Activated CD4-positive, alpha-beta T cell treated with anti-CD3 and anti-CD28 coated beads, Interleukin-10, Interleukin-2, amounts not matched to agents 100 ng/mL and 50 ng/mL, durations not matched to agents 16 hours and 8 hours (primary cell): ENCODE measurements around the gene ZNF335.

Experiments used
- DNase-seq: peaks from one replicate; pipeline ENCODE4 v3.0.0-alpha.2; 2020

The ZNF335 gene

GRCh38 chr20:45949542-45950329 lies 22.3 kb downstream of the ZNF335 start:
- no peak for DNase-seq

DNA sequence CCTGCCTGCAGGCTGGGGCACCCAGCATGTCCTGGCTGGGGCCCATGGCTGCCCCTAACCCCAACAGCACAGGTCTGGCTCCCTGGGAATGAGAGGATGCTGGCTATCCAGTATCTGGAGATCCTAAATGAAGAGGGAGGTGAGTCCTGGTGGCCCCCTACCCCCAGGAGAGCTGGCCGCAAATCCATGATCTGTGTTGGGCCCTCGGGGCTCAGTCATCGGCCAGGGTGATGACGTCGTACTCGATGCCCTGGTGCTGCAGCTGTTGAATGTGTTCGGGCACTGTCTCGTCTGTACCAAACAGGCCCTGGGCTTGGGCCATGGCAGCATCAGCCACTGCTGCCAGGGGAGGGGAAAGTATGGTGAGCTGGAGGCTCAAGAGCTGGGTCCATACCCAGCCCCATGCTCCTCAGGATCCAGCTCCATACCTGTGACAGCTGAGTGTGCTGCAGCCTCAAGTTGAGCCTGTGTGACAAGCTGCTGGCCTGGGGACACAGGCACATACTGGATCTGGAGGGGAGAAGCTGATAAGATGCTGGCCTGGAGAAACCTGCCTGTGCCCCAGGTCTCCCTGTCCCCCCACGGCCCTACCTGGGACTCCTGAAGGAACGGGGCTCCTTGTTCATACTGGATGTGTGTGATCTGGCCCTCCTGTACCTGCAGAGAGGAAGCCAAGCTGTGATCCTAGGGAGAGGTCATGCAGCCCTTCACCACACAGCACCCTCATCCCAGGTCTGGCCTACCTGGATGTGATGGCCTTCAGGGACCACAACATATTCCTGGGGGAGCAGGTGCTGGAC lies 23.1 kb downstream of the ZNF335 start:
- no peak for DNase-seq

- DNase-seq: no peak
Observed at GRCh38 chr20:45948261-45948733, 23.7 kb downstream of the ZNF335 start.

DNA sequence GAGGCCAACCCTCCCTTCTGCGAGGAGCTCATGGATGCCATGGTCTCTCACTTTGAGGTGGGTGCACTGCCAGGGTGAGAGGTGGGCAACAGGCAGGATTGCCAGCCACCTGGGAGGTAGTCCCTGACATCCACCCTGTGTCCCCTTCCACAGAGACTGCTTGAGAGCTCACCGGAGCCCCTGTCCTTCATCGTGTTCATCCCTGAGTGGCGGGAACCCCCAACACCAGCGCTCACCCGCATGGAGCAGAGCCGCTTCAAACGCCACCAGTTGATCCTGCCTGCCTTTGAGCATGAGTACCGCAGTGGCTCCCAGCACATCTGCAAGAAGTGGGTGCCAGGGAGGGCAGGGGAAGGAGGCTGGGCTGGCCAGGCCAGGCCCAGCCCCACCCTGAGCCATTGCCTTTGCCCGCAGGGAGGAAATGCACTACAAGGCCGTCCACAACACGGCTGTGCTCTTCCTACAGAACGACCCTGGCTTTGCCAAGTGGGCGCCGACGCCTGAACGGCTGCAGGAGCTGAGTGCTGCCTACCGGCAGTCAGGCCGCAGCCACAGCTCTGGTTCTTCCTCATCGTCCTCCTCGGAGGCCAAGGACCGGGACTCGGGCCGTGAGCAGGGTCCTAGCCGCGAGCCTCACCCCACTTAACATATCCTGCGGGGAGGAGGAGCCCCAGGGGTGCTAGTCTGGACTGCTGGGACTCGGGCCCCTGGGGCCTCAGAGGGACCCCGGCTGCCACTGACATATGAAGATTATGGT lies 24.7 kb downstream of the ZNF335 start:
- DNase-seq: no peak

DNA sequence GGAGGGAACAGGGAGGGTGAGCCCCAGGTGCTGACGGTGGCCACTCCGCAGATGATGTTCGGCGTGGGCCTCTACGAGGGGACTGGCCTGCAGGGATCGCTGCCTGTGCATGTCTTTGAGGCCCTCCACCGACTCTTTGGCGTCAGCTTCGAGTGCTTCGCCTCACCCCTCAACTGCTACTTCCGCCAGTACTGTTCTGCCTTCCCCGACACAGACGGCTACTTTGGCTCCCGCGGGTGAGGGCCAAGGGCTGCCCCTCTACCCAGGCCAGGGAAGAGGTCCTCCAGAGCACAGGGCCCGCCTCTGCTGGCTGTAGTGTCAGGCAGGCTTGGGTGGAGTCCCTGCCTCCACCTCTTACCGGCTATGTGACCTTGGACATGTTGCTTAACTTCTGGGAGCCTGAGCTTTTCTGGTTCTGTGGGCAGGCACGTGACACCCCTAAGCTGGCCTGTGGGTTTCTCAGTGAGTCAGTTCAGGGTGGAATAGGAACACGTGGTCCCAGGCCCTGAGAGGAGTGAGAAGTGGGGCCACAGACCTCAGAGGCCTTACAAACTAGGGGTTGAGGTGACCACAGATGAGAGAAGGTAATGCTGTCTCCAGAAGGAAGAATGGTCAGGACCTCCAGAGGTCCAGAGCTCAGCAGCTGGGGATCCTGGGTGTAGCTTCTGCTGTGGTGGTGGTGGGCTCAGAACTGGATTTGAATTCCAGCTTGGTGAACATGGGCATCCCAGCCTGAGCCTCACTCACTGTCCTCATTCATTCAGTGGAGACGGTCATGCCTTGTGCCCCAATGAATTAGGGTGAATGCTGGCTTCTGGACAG lies 25.6 kb downstream of the ZNF335 start:
- peak; percentile 71 for DNase-seq

- no peak for DNase-seq
Observed at GRCh38 chr20:45945678-45946148, 26.3 kb downstream of the ZNF335 start.

- no peak for DNase-seq
Observed at GRCh38 chr20:45944965-45945677, 26.9 kb downstream of the ZNF335 start.

DNA sequence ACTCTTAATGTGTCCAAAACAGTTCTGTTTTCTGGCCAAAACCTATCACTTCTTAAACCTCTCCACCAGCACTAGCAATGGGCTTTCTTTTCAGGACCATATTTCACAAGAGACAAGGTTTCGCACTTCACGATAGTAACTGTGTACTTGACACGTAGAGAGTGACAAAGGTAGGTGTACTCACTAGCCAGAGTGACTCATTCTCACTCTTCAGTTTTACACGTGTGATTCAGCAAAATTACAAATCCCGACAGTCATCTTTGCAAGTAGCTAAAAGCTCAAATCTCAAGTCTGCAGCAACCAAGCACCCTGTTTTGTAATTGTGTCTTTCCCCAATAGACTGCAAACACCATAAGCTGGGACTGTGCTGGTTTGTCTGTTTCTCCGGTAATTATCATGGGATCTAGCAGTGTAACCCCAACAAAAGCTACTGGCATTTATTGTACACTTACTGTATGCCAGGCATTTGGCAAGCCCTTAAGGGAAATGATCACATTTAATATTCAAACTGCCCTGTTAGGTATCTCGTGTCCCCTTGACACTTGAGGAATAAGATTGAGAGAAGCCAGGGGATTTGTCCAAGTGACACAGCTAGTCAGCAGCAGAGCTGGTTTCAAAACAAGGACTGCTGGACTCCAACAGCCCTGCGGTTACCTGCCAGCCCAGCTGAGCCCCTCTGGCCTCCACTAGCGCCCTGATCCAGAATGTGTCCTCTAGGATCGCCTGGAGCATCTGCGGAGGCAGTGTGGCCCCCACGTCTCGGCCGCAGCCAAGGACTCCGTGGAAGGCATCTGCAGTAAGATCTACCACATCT lies 27.6 kb downstream of the ZNF335 start:
- DNase-seq: peak; percentile 82

DNA sequence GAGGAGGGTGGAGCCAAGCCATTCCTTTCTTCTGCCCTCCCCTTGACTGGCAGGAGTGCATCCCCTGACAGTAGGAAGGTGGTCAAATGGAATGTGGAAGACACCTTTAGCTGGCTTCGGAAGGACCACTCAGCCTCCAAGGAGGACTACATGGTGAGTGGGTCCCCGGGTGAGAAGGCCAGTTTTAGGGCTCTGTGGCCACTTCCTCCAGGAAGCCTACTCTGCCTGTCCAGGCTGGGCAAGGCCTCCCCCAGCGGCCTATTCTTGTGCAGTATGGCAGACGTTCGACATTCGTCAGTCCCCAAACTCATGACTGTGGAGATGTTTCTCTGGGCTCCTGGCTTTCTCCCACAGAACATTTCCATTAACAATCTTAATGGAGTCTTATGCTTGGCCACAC lies 28.4 kb downstream of the ZNF335 start:
- DNase-seq: no peak

DNA sequence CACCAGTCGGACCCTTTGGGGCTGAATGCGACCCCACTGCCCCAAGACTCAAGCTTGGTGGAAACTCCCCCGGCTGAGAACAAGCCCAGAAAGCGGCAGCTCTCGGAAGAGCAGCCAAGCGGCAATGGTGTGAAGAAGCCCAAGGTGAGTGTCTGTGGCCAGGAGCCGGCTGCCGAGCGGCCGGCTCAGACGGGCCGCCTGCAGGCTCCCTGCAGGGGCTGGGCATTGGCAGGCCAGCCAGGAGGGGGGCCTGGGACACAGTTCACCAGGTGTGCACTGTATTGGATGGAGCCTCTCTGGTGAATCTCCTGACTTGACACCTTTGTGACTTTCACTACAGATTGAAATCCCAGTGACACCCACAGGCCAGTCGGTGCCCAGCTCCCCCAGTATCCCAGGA lies 31.5 kb downstream of the ZNF335 start:
- DNase-seq: no peak

DNA sequence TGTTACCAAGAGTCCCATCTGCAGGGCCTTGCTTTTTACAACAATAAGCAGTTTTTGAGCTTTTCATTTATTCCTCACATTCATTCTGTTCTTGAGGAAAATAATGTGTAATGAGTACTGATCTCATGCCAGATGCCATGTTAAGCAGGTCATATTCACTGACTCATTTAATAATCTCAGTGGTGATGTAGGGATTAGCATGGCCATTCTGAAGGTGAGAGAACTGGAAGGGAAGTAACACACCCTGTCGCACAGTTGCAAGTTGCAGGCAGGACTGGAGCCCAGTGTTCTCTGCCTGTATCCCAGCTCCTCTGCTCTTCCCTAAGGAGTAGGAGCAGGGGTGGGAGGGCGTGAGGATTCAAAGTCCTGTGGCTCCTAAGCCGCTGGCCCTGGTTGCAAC lies 31.9 kb downstream of the ZNF335 start:
- no peak for DNase-seq

GRCh38 chr20:45938727-45939438 lies 33.1 kb downstream of the ZNF335 start:
- no peak for DNase-seq

DNA sequence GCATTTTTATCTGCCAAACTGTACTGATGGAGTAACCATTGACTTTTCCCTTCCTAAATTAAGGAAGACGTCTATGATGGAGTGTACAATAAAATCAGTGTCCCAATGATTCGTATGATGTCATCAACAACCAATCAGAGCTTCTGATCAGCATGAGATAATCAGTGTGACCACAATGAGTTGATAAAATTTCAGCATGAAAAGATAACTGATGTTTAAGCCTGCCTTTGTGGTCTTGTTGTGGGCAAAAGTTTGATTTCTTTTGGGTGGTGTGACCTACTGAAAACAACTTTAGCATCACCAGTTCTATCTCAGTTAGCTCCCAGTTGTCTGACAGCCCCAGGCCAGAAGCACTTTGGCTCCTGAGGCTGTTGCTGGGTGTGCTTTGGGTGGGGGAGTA lies 34.2 kb downstream of the ZNF335 start:
- peak; percentile 50 for DNase-seq

DNA sequence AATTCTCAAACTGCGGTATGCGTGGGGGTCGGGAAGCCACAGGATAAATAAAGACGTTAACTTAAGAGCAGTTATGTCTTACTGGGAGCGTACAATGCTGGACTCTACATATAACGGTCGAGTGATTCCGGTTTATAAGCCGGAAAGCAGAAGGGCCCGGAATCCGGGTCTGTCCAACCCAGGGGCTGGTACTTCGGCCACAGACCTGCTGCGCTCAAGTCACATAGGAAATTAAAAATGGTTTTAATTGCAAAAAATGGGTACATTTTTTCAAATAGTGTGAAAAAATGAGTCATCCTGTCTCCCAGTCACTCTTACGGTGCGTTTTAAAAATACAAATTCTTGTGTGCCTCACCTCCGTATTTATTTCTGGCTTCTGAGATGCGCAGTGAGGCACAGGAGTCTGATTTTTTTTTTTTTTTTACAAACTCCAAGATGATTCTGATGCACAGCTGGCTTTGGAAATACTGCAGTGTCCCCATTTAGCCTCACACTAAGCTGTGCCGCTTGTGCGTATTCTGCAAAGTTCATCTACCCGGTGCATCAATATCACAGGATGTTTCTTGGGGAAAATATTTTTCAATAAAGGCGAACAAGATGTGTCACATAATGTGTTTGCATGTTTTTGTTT lies 36.5 kb downstream of the ZNF335 start:
- DNase-seq: no peak

DNA sequence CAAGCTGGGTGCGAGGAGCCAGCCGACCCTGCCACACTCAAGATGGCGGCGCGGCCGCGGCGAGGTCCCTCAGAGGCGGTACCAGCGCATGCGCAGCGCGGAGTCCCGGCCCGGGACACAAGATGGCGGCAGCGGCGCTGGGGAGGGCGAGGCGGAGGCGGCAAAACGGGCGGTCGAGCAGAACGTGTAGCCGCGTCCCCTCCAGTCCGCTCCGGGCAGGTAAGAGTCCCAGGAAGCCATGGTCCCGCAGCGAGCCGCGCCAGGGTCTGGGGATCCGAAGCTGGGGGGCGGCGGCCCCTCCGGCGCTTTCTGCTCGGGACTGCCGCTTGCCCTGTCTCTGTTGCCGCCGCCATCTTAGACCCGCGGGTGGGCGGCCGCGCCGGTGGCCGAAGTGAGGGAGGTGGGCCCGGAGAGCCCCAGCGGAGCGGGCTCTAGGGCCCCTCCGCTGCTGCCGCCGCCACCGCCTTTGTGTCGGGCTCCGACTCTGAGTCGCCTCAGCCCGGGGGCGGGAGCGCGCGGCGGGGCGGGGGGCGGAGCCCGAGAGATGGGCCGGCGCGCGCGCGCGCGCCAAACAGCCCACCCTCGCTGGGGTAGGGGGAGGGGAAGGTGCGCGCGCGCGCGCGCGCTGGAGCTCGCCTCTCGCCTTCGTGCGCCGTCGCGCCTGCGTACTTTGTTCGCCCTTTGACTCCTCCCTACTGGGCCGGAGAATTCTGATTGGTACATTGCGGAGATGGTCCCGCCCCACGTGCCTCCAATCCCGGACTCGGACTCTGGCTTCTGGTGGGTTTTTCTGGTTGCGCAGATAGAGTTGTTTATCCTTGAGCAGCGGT lies 37.2 kb downstream of the ZNF335 start, which contains the start of gene PCIF1:
Gene PCIF1, plus strand, starts transcription at position 98 of the 830 bp plus-strand sequence. CDS start 4,317 bp downstream, outside the sequence.
- peak; percentile 98 for DNase-seq

DNA sequence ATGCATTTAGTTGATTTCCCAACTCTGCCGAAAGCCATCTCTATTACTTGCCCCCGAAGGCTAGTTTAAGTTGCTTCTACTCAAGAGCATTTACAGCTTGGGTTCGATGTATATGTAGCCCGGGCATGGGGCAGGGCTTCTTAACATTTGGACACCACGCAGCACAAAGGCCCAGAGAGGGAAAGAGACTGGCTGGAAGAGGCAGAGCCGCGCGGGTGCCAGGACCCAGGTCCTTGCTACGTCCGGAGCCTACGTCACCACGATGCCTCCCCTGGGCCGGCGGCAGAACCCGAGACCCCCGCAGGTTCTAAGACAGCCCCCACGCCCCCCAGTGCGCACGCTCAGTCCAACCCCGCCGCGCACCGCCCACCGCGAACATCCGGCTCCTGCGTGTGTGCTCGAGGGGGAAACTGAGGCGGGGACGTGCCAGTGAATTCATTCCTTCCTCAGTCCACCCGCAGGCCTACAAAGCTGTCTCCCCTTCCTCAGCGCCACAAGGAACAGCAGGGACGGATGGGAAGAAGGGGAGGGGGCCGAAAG lies 37.9 kb downstream of the ZNF335 start:
- DNase-seq: peak; percentile 69

- peak; percentile 87 for DNase-seq
Observed at GRCh38 chr20:45933266-45934045, 38.5 kb downstream of the ZNF335 start.
